ENCODE measurements around the gene C22orf23.
"Not testable (repeated sequence)": the region's sequence is repeated elsewhere in the genome, so short reads cannot be mapped to it uniquely, and the experiment has no call there.

The C22orf23 gene

GRCh38 chr22:37953062-37953436 lies 352 bp downstream of the C22orf23 start:
- Mint-ChIP-seq H3K36me3 (ENCODE audit: low read depth) (peaks cover 24% of the 10 kb centered on the region), H3K4me1 (ENCODE audit: low read depth) (peaks cover 25% of the 10 kb centered on the region), H3K27ac (peak overlapping the region; percentile 88), H3K9me3 (no peaks in the 10 kb centered on the region), H3K4me3 (peak overlapping the region; percentile 92), H3K27me3 (peaks cover 23% of the 10 kb centered on the region)
- intact Hi-C loops (cut with micrococcal nuclease): no loop called here

- peak overlapping the region; percentile 88 for H3K27ac Mint-ChIP-seq
- peaks cover 20% of the 10 kb centered on the region for H3K36me3 Mint-ChIP-seq (ENCODE audit: low read depth)
- H3K4me1 Mint-ChIP-seq (ENCODE audit: low read depth): peaks cover 25% of the 10 kb centered on the region
- H3K27me3 Mint-ChIP-seq: peaks cover 23% of the 10 kb centered on the region
- intact Hi-C loops (cut with micrococcal nuclease); H3K9me3 Mint-ChIP-seq: not testable (repeated sequence)
- H3K4me3 Mint-ChIP-seq: peak overlapping the region; percentile 92
Observed at GRCh38 chr22:37952629-37953028, 772 bp downstream of the C22orf23 start.

GRCh38 chr22:37951305-37951704 lies 2.1 kb downstream of the C22orf23 start:
- peaks cover 23% of the 10 kb centered on the region for H3K27me3 Mint-ChIP-seq
- no peak overlapping the region for H3K27ac Mint-ChIP-seq
- H3K4me3 Mint-ChIP-seq: no peak overlapping the region
- peaks cover 7% of the 10 kb centered on the region for H3K36me3 Mint-ChIP-seq (ENCODE audit: low read depth)
- peaks cover 25% of the 10 kb centered on the region for H3K4me1 Mint-ChIP-seq (ENCODE audit: low read depth)
- H3K9me3 Mint-ChIP-seq: no peaks in the 10 kb centered on the region
- intact Hi-C loops (cut with micrococcal nuclease): no loop called here

GRCh38 chr22:37947142-37947795 lies 6.1 kb downstream of the C22orf23 start:
- H3K9me3 Mint-ChIP-seq; H3K4me3 Mint-ChIP-seq; H3K27ac Mint-ChIP-seq; H3K4me1 Mint-ChIP-seq (ENCODE audit: low read depth); intact Hi-C loops (cut with micrococcal nuclease): not testable (repeated sequence)
- H3K27me3 Mint-ChIP-seq: peaks cover 13% of the 10 kb centered on the region
- H3K36me3 Mint-ChIP-seq (ENCODE audit: low read depth): peaks cover 12% of the 10 kb centered on the region

- H3K9me3 Mint-ChIP-seq; intact Hi-C loops (cut with micrococcal nuclease); H3K27ac Mint-ChIP-seq; H3K4me3 Mint-ChIP-seq; H3K27me3 Mint-ChIP-seq; H3K4me1 Mint-ChIP-seq (ENCODE audit: low read depth): not testable (repeated sequence)
- H3K36me3 Mint-ChIP-seq (ENCODE audit: low read depth): peaks cover 37% of the 10 kb centered on the region
Observed at GRCh38 chr22:37944423-37944822, 9.0 kb downstream of the C22orf23 start.

- H3K27me3 Mint-ChIP-seq: no peaks in the 10 kb centered on the region
- no peak overlapping the region for H3K4me3 Mint-ChIP-seq
- H3K36me3 Mint-ChIP-seq (ENCODE audit: low read depth): peaks cover 39% of the 10 kb centered on the region
- H3K4me1 Mint-ChIP-seq (ENCODE audit: low read depth): peaks cover 8% of the 10 kb centered on the region
- intact Hi-C loops (cut with micrococcal nuclease): no loop called here
- no peaks in the 10 kb centered on the region for H3K9me3 Mint-ChIP-seq
- no peak overlapping the region for H3K27ac Mint-ChIP-seq
Observed at GRCh38 chr22:37943825-37944198, 9.6 kb downstream of the C22orf23 start.

- Mint-ChIP-seq H3K27ac (no peak overlapping the region), H3K4me1 (ENCODE audit: low read depth) (peaks cover 8% of the 10 kb centered on the region), H3K4me3 (no peak overlapping the region), H3K9me3 (no peaks in the 10 kb centered on the region), H3K27me3 (no peaks in the 10 kb centered on the region), H3K36me3 (ENCODE audit: low read depth) (peaks cover 44% of the 10 kb centered on the region)
- intact Hi-C loops (cut with micrococcal nuclease): no loop called here
Observed at GRCh38 chr22:37943136-37943824, 10.1 kb downstream of the C22orf23 start.

GRCh38 chr22:37942133-37942532 lies 11.3 kb downstream of the C22orf23 start:
- Mint-ChIP-seq H3K36me3 (ENCODE audit: low read depth) (peaks cover 56% of the 10 kb centered on the region), H3K4me3 (no peak overlapping the region), H3K9me3 (no peaks in the 10 kb centered on the region), H3K4me1 (ENCODE audit: low read depth) (peaks cover 8% of the 10 kb centered on the region), H3K27me3 (no peaks in the 10 kb centered on the region), H3K27ac (no peak overlapping the region)
- intact Hi-C loops (cut with micrococcal nuclease): no loop called here

- Mint-ChIP-seq H3K9me3 (no peaks in the 10 kb centered on the region), H3K27me3 (no peaks in the 10 kb centered on the region), H3K4me3 (no peak overlapping the region), H3K36me3 (ENCODE audit: low read depth) (peaks cover 68% of the 10 kb centered on the region), H3K4me1 (ENCODE audit: low read depth) (peaks cover 8% of the 10 kb centered on the region), H3K27ac (no peak overlapping the region)
- intact Hi-C loops (cut with micrococcal nuclease): no loop called here
Observed at GRCh38 chr22:37940698-37941376, 12.6 kb downstream of the C22orf23 start.

- no peaks in the 10 kb centered on the region for H3K27me3 Mint-ChIP-seq
- H3K9me3 Mint-ChIP-seq: no peaks in the 10 kb centered on the region
- H3K4me1 Mint-ChIP-seq (ENCODE audit: low read depth): peaks cover 16% of the 10 kb centered on the region
- intact Hi-C loops (cut with micrococcal nuclease): loop anchor here (1.0 kb wide), 2 partner anchors 28 to 117 kb away; partner anchors contain the start of gene MICALL1
- no peak overlapping the region for H3K4me3 Mint-ChIP-seq
- H3K36me3 Mint-ChIP-seq (ENCODE audit: low read depth): peaks cover 63% of the 10 kb centered on the region
- no peak overlapping the region for H3K27ac Mint-ChIP-seq
Observed at GRCh38 chr22:37933711-37934376, 19.6 kb downstream of the C22orf23 start.

- Mint-ChIP-seq H3K4me3 (no peak overlapping the region), H3K27ac (no peak overlapping the region), H3K9me3 (no peaks in the 10 kb centered on the region), H3K4me1 (ENCODE audit: low read depth) (peaks cover 16% of the 10 kb centered on the region), H3K36me3 (ENCODE audit: low read depth) (peaks cover 63% of the 10 kb centered on the region), H3K27me3 (no peaks in the 10 kb centered on the region)
- intact Hi-C loops (cut with micrococcal nuclease): no loop called here
Observed at GRCh38 chr22:37932821-37933578, 20.4 kb downstream of the C22orf23 start.

- intact Hi-C loops (cut with micrococcal nuclease): no loop called here
Observed at GRCh38 chr22:37932401-37932800, 21.0 kb downstream of the C22orf23 start.

GRCh38 chr22:37931893-37932389 lies 21.5 kb downstream of the C22orf23 start:
- Mint-ChIP-seq H3K9me3 (no peaks in the 10 kb centered on the region), H3K27me3 (no peaks in the 10 kb centered on the region), H3K4me1 (ENCODE audit: low read depth) (peaks cover 16% of the 10 kb centered on the region), H3K4me3 (no peak overlapping the region), H3K27ac (no peak overlapping the region), H3K36me3 (ENCODE audit: low read depth) (peaks cover 63% of the 10 kb centered on the region)
- intact Hi-C loops (cut with micrococcal nuclease): no loop called here

More at GRCh38 chr22:37932401-37932800, 21.0 kb downstream of the C22orf23 start:
- peaks cover 63% of the 10 kb centered on the region for H3K36me3 Mint-ChIP-seq (ENCODE audit: low read depth)
- no peak overlapping the region for H3K4me3 Mint-ChIP-seq
- H3K4me1 Mint-ChIP-seq (ENCODE audit: low read depth): peaks cover 16% of the 10 kb centered on the region
- no peak overlapping the region for H3K27ac Mint-ChIP-seq
- no peaks in the 10 kb centered on the region for H3K27me3 Mint-ChIP-seq
- no peaks in the 10 kb centered on the region for H3K9me3 Mint-ChIP-seq

Measured in dendritic cell treated with granulocyte-macrophage colony-stimulating factor and Interleukin-4, amounts not matched to agents 40 ng/mL and 50 ng/mL, for 4 days (primary cell).